C4-2B (cell line): ENCODE results near the gene LHX8.

Experiments
- CTCF ChIP-seq: fragments of 450-650 bp; conservative IDR thresholded peaks from 2 replicates; pipeline ENCODE4 v1.5.1; 2017; ENCODE audit warnings: mild to moderate bottlenecking
- ZFX ChIP-seq: fragments of 450-650 bp; IDR thresholded peaks from 2 replicates; pipeline ENCODE4 v1.6.1; 2017

GRCh38 chr1:75087278-75087677 is 46.9 kb upstream of the LHX8 start:
- TF ChIP-seq CTCF (no peak), ZFX (no peak)
